Activated T-cell treated with anti-CD3 and anti-CD28 coated beads, Interleukin-2, amount 50 U/mL, for 72 hours (primary cell): ENCODE data around the gene GPR149. TPM values are rescaled to one million over a fixed set of nuclear protein-coding genes. Genes with fewer than 3 reads are reported as not detected.

Source experiments
- ATAC-seq, 2 donors: fragments of 150-1000 bp; cut with Tn5 transposase; replicated peaks in 1 of 2; 2 replicates each; pipeline ENCODE4 v1.10.0; 2021; ENCODE audit warnings: moderate library complexity in 2 of 2, mild to moderate bottlenecking in 1 of 2
- DNase-seq, 2 donors: peaks; one replicate each; pipeline ENCODE4 v3.0.0; 2021 to 2022; ENCODE audit warnings: mixed read lengths in 1 of 2
- H3K27ac Mint-ChIP-seq: one replicate; pipeline ENCODE4 v1.8.0; 2022; ENCODE audit warnings: mild to moderate bottlenecking, moderate library complexity, mixed read lengths
- H3K27me3 Mint-ChIP-seq: one replicate; pipeline ENCODE4 v1.8.0; 2022; ENCODE audit warnings: low read depth, mixed read lengths
- H3K36me3 Mint-ChIP-seq, 2 donors: one replicate each; pipeline ENCODE4 v1.8.0; 2022; ENCODE audit warnings: mixed read lengths in 2 of 2, mild to moderate bottlenecking in 1 of 2; ENCODE audit not compliant: insufficient read depth in 2 of 2
- H3K4me1 Mint-ChIP-seq: one replicate; pipeline ENCODE4 v1.8.0; 2022; ENCODE audit warnings: low read depth, mixed read lengths
- H3K4me3 Mint-ChIP-seq, 2 donors: one replicate each; pipeline ENCODE4 v1.8.0; 2022; ENCODE audit warnings: mild to moderate bottlenecking in 2 of 2, mixed read lengths in 2 of 2, moderate library complexity in 2 of 2
- H3K9me3 Mint-ChIP-seq, 2 donors: one replicate each; pipeline ENCODE4 v1.8.0; 2022; ENCODE audit warnings: mixed read lengths in 2 of 2
- total RNA-seq, 2 donors: library from RNA; stranded (reverse); gene quantifications; one replicate each; pipeline ENCODE4 v1.2.3, GENCODE V29; 2022

GPR149 gene
- total RNA-seq, 2 donors from 2014 or later = not detected

DNA sequence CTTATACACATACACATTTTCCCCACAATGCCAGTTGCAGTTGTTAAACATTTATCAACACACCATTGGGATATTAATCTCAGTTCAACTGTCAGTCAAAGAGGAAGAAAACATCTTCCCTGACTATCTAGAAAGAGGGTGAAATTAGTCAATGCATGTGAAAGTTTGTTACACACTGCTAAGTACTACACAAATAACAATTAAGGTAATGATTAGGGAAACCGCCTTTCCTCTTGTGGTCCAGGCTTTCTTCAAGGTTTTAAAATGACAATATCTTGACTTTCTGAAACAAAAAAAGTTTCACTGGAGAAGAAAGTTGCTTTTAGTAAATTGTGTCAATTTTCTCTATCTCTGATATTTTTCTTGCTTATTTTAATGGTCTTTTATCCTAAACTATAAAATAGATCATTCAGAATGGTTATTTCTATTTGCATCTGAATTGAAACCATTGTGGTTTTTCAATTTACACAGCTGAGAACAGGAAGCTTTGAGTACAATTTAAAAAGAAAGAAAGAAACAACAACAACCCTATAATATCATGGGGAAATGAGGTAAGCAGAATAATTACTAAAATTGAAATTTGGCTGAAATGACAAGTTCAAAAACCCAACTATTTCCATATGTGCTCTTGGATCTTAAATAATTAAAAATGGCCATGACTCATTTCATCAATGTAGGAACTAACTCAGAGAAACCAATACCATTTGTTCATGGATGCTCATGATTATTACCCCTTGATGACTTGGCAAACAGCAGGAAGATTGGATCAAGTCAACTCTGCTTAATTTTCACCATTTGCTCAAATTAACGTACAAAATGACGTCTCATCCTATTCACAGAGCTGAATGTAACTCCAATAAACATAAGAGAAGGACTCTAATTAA, 31.7 kb downstream of the GPR149 start:
- Mint-ChIP-seq H3K9me3 (no peaks in the 10 kb centered on the region), H3K27ac (no peak overlapping the region), H3K27me3 (no peaks in the 10 kb centered on the region), H3K4me3 (no peak overlapping the region), H3K36me3 (no peaks in the 10 kb centered on the region), H3K4me1 (no peaks in the 10 kb centered on the region)
- DNase-seq (no peak), ATAC-seq (no peak)

DNA sequence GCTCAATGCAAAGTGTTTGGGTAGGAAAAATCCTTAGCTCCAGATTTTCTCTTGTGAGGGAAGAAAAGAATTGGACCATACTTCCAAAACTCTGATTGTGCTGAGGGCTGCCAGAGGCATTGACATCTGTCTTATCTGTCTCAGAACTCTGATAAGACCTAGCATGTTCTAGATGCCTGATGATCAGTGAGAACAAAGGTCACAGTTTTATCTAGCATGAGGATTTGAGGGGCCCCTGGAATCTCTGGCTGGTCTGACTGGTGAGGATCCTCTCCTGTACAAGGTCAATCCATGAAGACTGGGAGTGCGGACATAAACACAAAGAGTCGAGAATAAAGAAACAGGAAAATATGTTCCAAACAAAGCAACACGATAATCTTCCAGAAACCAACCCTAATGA, 40.1 kb downstream of the GPR149 start:
- no peak for DNase-seq
- Mint-ChIP-seq H3K9me3 (peaks cover 2 to 4% of the 10 kb centered on the region in 2 donors), H3K36me3 (no peaks in the 10 kb centered on the region), H3K27me3 (peaks cover 8% of the 10 kb centered on the region), H3K4me1 (no peaks in the 10 kb centered on the region), H3K27ac (no peak overlapping the region), H3K4me3 (no peak overlapping the region)
- no peak for ATAC-seq

DNA sequence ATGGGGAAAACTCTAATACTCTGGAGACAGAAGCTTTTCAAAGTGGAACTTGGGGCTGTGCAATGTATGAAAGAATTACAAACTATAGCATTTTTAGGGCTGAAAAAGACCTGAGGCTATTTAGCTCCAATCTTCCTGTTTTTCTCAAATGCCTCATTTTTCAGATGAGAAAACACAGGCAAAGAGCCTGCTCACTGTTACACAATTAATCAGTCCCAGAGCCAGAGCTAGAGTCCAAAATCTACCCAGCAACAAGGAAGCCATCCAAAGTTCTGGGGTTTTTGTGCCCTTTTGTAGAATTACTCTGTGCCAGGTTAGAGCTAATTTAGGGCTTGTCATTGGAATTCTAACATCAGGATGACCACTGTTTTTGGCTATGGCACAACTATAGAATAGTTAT, 45.5 kb downstream of the GPR149 start:
- no peaks in the 10 kb centered on the region for H3K27me3 Mint-ChIP-seq
- H3K4me1 Mint-ChIP-seq = no peaks in the 10 kb centered on the region
- DNase-seq (no peak), ATAC-seq (no peak)
- H3K4me3 Mint-ChIP-seq = no peak overlapping the region
- H3K36me3 Mint-ChIP-seq = no peaks in the 10 kb centered on the region
- H3K9me3 Mint-ChIP-seq = peaks cover 0 to 2% of the 10 kb centered on the region in 2 donors
- no peak overlapping the region for H3K27ac Mint-ChIP-seq

DNA sequence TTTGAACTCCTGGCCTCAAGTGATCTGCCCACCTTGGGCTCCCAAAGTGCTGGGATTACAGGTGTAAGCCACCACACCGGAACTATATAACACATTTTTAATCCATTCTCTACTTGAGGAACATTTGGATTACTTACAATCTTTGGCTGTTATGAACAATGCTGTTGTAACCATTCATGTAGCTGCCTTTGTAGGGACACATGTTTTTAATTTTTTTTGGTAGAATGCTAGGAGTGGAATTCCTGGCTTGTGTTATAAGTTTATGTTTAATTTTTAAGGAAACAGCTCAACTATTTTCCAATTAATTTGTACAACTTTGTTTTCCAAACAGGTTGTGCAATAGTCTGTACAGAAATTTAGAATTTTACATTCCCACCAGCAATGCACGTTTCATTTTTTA, 51.7 kb downstream of the GPR149 start:
- no peaks in the 10 kb centered on the region for H3K36me3 Mint-ChIP-seq
- ATAC-seq (no peak), DNase-seq (no peak)
- H3K9me3 Mint-ChIP-seq = no peaks in the 10 kb centered on the region
- no peaks in the 10 kb centered on the region for H3K4me1 Mint-ChIP-seq
- H3K4me3 Mint-ChIP-seq = no peak overlapping the region
- no peak overlapping the region for H3K27ac Mint-ChIP-seq
- H3K27me3 Mint-ChIP-seq = no peaks in the 10 kb centered on the region

DNA sequence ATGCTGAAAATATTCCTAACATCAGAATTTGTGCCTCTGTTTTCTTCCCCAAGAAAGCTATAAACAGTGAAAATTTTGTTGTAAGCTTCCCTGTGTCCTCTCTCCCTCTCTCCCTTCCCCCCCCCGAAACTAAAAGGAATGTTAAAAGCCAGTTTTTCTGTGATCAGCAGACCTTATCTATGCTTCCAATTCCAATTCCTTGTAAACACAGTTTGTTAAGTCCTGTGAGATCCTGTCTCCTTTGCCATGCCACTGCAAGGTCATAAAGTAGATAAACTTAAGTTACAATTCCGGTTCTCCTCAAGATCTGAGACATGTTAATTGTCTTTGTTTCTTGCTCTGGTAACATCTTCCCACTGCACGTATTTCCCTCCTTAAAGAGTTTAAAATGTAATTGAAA, 62.8 kb downstream of the GPR149 start:
- Mint-ChIP-seq H3K4me1 (no peaks in the 10 kb centered on the region), H3K27me3 (peaks cover 15% of the 10 kb centered on the region), H3K9me3 (no peaks in the 10 kb centered on the region), H3K36me3 (no peaks in the 10 kb centered on the region), H3K4me3 (no peak overlapping the region), H3K27ac (no peak overlapping the region)
- ATAC-seq = no peak
- no peak for DNase-seq

DNA sequence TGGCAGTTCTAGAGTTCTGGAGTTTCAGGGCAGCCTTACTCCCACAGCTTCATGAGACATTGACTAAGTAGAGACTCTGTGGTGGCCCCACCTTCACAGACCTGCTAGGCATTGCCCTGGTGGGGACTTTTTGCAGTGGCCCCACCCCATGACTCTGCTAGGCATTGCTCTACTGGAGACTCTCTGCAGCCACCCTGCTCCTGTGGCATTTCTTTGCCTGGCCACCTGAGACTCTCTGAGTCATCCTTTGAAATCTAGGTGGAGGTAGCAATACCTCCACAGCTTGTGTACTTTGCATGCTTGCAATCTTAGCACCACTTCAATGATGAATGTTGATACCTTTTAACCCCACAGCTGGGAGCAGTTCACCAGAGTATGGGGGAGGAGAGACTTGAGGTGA, 65.1 kb downstream of the GPR149 start:
- Mint-ChIP-seq H3K4me3 (no peak overlapping the region), H3K27me3 (peaks cover 13% of the 10 kb centered on the region), H3K27ac (no peak overlapping the region), H3K4me1 (no peaks in the 10 kb centered on the region), H3K36me3 (no peaks in the 10 kb centered on the region), H3K9me3 (no peaks in the 10 kb centered on the region)
- ATAC-seq = no peak
- DNase-seq = no peak

DNA sequence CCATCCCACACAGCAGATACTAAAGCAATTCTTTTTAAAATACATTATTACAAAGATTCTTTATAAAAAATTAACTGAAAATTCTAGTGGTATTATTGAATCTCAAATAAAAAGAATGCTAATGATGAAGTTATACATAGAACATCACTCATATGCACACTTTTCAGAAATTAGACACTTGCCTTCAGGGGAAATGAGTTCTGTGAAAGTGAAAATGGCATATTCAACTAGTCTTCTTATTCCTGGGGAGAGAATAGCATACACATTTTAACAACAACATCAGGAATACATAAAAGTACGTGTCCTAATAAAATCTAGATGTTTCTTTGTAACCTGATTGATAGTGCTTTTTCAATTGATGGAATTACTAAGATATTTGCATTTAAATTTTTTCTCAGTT, 68.9 kb downstream of the GPR149 start:
- DNase-seq (no peak), ATAC-seq (no peak)
- Mint-ChIP-seq H3K4me1 (no peaks in the 10 kb centered on the region), H3K36me3 (no peaks in the 10 kb centered on the region), H3K27ac (no peak overlapping the region), H3K27me3 (peaks cover 3% of the 10 kb centered on the region), H3K9me3 (peaks cover 2% of the 10 kb centered on the region in 2 donors), H3K4me3 (no peak overlapping the region)

DNA sequence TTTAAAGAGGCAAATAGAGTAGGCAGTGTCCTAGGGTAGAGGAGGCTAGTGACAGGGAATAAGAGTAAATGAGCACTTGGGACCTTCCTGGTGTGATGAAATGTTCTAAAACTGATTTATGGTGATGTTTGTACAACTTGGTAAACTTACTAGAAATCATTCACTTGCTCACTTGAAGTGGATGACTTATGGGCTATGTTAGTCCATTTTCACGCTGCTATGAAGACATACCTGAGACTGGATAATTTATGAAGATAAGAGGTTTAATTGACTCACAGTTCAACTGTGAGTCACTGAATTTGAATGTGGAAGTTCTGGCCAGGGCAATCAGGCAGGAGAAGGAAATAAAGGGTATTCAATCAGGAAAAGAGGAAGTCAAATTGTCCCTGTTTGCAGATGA, 74.0 kb downstream of the GPR149 start:
- H3K27ac Mint-ChIP-seq = no peak overlapping the region
- H3K4me3 Mint-ChIP-seq = no peak overlapping the region
- no peaks in the 10 kb centered on the region for H3K4me1 Mint-ChIP-seq

DNA sequence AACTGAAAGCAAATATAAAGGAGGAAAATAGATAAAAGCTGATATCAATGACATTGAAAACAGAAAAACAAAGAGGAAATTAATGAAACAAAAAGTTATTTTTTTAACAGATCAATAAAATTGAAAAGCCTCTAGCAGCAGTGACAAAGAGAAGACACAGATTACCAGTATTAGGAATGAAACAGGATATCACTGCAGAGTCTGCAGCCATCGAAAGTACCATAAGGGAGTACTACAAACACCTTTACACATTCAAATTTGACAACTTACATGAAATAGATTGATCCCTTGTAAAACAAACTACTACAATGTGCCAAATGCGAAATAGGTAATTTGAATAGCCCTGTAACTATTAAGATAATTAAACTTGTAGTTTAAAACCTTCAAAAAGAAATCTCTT, 80.8 kb downstream of the GPR149 start:
- no peak for ATAC-seq
- no peaks in the 10 kb centered on the region for H3K4me1 Mint-ChIP-seq
- no peak overlapping the region for H3K4me3 Mint-ChIP-seq
- H3K36me3 Mint-ChIP-seq = no peaks in the 10 kb centered on the region
- H3K9me3 Mint-ChIP-seq = peaks cover 0 to 3% of the 10 kb centered on the region in 2 donors
- H3K27ac Mint-ChIP-seq = no peak overlapping the region
- H3K27me3 Mint-ChIP-seq = peaks cover 37% of the 10 kb centered on the region
- no peak for DNase-seq

More for the DNA sequence above, 74.0 kb downstream of the GPR149 start:
- no peak for ATAC-seq
- Mint-ChIP-seq H3K27me3 (peaks cover 22% of the 10 kb centered on the region), H3K9me3 (peaks cover 2 to 7% of the 10 kb centered on the region in 2 donors), H3K36me3 (no peaks in the 10 kb centered on the region)
- DNase-seq = no peak

DNA sequence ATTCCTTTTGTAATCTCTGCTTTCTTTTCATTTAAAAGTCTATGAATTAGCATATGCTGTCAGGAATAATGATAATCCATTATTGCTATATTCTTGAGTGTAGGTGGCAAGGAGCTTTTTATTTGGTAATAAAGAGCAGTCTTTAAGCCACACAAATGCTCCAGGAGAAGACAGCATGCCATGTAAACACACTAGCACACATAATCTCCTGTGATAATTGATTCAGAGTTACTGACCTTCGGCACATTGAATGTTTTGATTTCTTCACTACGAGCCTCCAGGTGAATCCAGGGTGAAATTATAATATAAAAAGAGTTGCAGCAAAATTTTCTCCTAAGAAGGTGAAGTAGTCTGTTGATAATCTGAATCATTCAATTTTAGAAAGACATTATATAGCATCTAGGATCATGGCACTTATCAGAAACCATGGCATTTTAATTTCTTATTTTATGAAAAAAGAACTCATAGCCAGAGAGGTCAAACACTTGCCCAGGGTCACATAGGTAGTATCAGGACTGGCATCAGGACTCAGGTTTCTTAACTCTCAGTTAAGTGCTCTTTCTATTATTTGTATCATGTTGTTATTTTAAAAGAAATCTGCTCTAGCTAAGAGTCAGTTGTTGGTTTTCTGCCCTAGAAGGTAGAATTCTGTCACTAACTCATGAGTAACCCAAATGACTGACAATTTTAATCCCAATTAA, 84.4 kb downstream of the GPR149 start:
- ATAC-seq (no peak), DNase-seq (no peak)
- peaks cover 24% of the 10 kb centered on the region for H3K27me3 Mint-ChIP-seq
- no peaks in the 10 kb centered on the region for H3K9me3 Mint-ChIP-seq
- H3K36me3 Mint-ChIP-seq = no peaks in the 10 kb centered on the region
- H3K4me1 Mint-ChIP-seq = no peaks in the 10 kb centered on the region
- no peak overlapping the region for H3K27ac Mint-ChIP-seq
- H3K4me3 Mint-ChIP-seq = no peak overlapping the region

DNA sequence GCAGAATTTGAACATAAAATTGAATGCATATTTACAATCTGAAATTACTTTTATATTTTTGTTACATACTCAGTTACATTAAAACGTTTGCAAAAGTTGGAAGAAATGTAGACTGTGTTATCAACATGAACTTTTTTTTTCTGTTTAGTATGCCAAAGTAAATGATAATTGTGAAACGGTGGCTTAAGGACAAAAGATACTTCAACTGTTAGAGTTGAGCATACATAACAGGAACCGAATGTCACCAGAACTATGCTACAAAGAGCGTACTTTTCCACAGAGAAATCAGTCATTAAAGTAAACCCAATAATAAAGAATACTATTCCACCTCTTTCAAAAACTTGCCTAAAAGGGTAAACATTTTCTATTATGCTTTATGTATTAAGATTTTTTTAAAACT, 91.4 kb downstream of the GPR149 start:
- Mint-ChIP-seq H3K27me3 (peaks cover 7% of the 10 kb centered on the region), H3K4me3 (no peak overlapping the region), H3K27ac (no peak overlapping the region), H3K9me3 (no peaks in the 10 kb centered on the region), H3K36me3 (no peaks in the 10 kb centered on the region), H3K4me1 (no peaks in the 10 kb centered on the region)
- DNase-seq = no peak
- no peak for ATAC-seq

DNA sequence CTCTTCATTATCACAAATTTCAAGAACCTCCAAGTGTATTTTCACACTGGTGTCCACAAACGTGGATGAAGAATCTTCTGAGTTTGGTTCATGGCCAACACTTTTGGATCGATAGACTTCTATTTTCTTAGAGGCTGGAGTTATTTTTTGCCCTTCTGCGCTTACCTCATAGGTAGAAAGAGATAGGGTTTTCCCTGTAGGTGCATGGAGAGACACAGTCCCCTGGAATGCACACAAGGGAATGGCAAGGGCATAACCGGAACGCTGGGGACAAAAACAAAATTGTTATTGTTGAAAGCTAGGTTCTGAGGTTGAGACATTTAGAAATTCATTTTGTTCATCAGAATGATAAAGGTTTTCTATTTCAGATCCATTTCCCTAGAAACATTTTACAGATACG, 92.0 kb downstream of the GPR149 start:
- no peaks in the 10 kb centered on the region for H3K4me1 Mint-ChIP-seq
- no peak for ATAC-seq
- no peaks in the 10 kb centered on the region for H3K9me3 Mint-ChIP-seq
- no peak for DNase-seq
- H3K36me3 Mint-ChIP-seq = no peaks in the 10 kb centered on the region
- peaks cover 7% of the 10 kb centered on the region for H3K27me3 Mint-ChIP-seq
- H3K4me3 Mint-ChIP-seq = no peak overlapping the region
- no peak overlapping the region for H3K27ac Mint-ChIP-seq

DNA sequence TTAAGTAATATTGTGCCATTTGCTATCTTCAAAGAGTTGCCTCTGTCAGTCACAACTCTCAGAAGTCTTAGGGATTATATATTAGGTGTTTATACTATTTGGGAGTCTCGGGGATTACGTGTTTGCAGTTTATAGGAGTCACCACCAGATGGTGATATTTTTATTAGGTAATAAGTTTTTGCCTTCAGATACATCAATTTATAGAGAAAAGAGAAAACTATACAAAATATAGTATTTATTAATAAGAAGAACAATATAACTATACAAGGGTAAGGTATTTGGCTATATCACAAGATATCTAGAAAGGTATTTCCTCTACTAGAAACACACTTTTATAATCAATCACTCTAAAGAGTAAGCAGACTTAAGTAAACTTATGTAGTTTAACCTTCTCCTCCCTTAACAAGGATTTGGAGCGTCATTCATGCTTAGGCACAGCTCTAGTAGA, 95.0 kb downstream of the GPR149 start:
- ATAC-seq = no peak
- Mint-ChIP-seq H3K4me3 (no peak overlapping the region), H3K27me3 (peaks cover 2% of the 10 kb centered on the region), H3K36me3 (no peaks in the 10 kb centered on the region), H3K4me1 (no peaks in the 10 kb centered on the region), H3K27ac (no peak overlapping the region), H3K9me3 (no peaks in the 10 kb centered on the region)
- DNase-seq = no peak
